ENCODE data around the gene KCNK1.
"Not testable (repeated sequence)": the region's sequence is repeated elsewhere in the genome, so short reads cannot be mapped to it uniquely, and the experiment has no call there.

Gene KCNK1

GRCh38 chr1:233615571-233615970, 1.7 kb downstream of the KCNK1 start:
- TF ChIP-seq ZFX (IDR thresholded peaks at IDR 0.05; ENCODE audit: borderline replicate concordance) (no peak), CTCF (IDR thresholded peaks at IDR 0.05) (no peak)
- H3K27ac ChIP-seq = no peak overlapping the region

- H3K27ac ChIP-seq = no peak overlapping the region
- TF ChIP-seq ZFX (IDR thresholded peaks at IDR 0.05; ENCODE audit: borderline replicate concordance) = no peak
Measured at GRCh38 chr1:233617025-233617424, 3.1 kb downstream of the KCNK1 start.

- H3K27ac ChIP-seq = not testable (repeated sequence)
Measured at GRCh38 chr1:233619414-233619813, 5.5 kb downstream of the KCNK1 start.

GRCh38 chr1:233620065-233620464, 6.2 kb downstream of the KCNK1 start:
- no peak for TF ChIP-seq CTCF (IDR thresholded peaks at IDR 0.05)
- no peak for TF ChIP-seq ZFX (IDR thresholded peaks at IDR 0.05; ENCODE audit: borderline replicate concordance)
- H3K27ac ChIP-seq = no peak overlapping the region

GRCh38 chr1:233621923-233622322, 8.0 kb downstream of the KCNK1 start:
- H3K27ac ChIP-seq = no peak overlapping the region
- TF ChIP-seq ZFX (IDR thresholded peaks at IDR 0.05; ENCODE audit: borderline replicate concordance) (no peak), CTCF (IDR thresholded peaks at IDR 0.05) (no peak)

GRCh38 chr1:233624289-233624688, 10.4 kb downstream of the KCNK1 start:
- no peak overlapping the region for H3K27ac ChIP-seq
- no peak for TF ChIP-seq ZFX (IDR thresholded peaks at IDR 0.05; ENCODE audit: borderline replicate concordance)
- TF ChIP-seq CTCF (IDR thresholded peaks at IDR 0.05) = no peak

- no peak for TF ChIP-seq CTCF (IDR thresholded peaks at IDR 0.05)
- TF ChIP-seq ZFX (IDR thresholded peaks at IDR 0.05; ENCODE audit: borderline replicate concordance) = no peak
Measured at GRCh38 chr1:233625087-233625486, 11.2 kb downstream of the KCNK1 start.

GRCh38 chr1:233625510-233625981, 11.6 kb downstream of the KCNK1 start:
- no peak for TF ChIP-seq ZFX (IDR thresholded peaks at IDR 0.05; ENCODE audit: borderline replicate concordance)
- no peak for TF ChIP-seq CTCF (IDR thresholded peaks at IDR 0.05)
- no peak overlapping the region for H3K27ac ChIP-seq

More at GRCh38 chr1:233625087-233625486, 11.2 kb downstream of the KCNK1 start:
- H3K27ac ChIP-seq = no peak overlapping the region
